Measurements from ENCODE around the gene RANGAP1. TPM values are rescaled to one million over a fixed set of nuclear protein-coding genes. Genes with fewer than 3 reads are reported as not detected.

Gene RANGAP1
- polyA plus RNA-seq, 4 donors = 27.5 to 62.3 (median 34.0) TPM

GRCh38 chr22:41248758-41249157, 37.2 kb downstream of the RANGAP1 start:
- 95 to 98% (median 97%) methylated on average over 10 of the region's 10 CpGs for WGBS, 3 donors
- no peak overlapping the region for H3K4me3 ChIP-seq (ENCODE audit: low read depth in 1 of 3, low read length in 3 of 3)
- peaks cover 15 to 82% (median 26%) of the 10 kb centered on the region in 3 donors for H3K36me3 ChIP-seq (ENCODE audit: control insufficient read depth in 3 of 3, insufficient read depth in 2 of 3, low read depth in 1 of 3, low read length in 3 of 3)
- H3K27ac ChIP-seq (ENCODE audit: low read depth in 1 of 3, low read length in 2 of 3) = no peak overlapping the region
- FAIRE-seq (no peak), DNase-seq (no peak)
- H3K27me3 ChIP-seq (ENCODE audit: control insufficient read depth in 3 of 3, insufficient read depth in 3 of 3, low read length in 3 of 3) = no peaks in the 10 kb centered on the region
- H3K4me1 ChIP-seq (ENCODE audit: control insufficient read depth in 3 of 3, insufficient read depth in 2 of 3, low read depth in 1 of 3, low read length in 2 of 3) = no peaks in the 10 kb centered on the region
- no peaks in the 10 kb centered on the region for H3K9me3 ChIP-seq (ENCODE audit: control insufficient read depth in 2 of 2, insufficient read depth in 1 of 2, low read depth in 1 of 2, low read length in 1 of 2)

- Histone ChIP-seq H3K27me3 (ENCODE audit: control insufficient read depth in 3 of 3, insufficient read depth in 3 of 3, low read length in 3 of 3) (no peaks in the 10 kb centered on the region), H3K36me3 (ENCODE audit: control insufficient read depth in 3 of 3, insufficient read depth in 2 of 3, low read depth in 1 of 3, low read length in 3 of 3) (peaks cover 15 to 77% (median 25%) of the 10 kb centered on the region in 3 donors), H3K4me3 (ENCODE audit: low read depth in 1 of 3, low read length in 3 of 3) (no peak overlapping the region), H3K4me1 (ENCODE audit: control insufficient read depth in 3 of 3, insufficient read depth in 2 of 3, low read depth in 1 of 3, low read length in 2 of 3) (no peaks in the 10 kb centered on the region), H3K27ac (ENCODE audit: low read depth in 1 of 3, low read length in 2 of 3) (no peak overlapping the region), H3K9me3 (ENCODE audit: control insufficient read depth in 2 of 2, insufficient read depth in 1 of 2, low read depth in 1 of 2, low read length in 1 of 2) (no peaks in the 10 kb centered on the region)
- DNase-seq = no peak
- no peak for FAIRE-seq
- 93 to 97% (median 96%) methylated on average over 15 of the region's 15 CpGs for WGBS, 3 donors
Measured at GRCh38 chr22:41248314-41248713, 37.7 kb downstream of the RANGAP1 start.

DNA sequence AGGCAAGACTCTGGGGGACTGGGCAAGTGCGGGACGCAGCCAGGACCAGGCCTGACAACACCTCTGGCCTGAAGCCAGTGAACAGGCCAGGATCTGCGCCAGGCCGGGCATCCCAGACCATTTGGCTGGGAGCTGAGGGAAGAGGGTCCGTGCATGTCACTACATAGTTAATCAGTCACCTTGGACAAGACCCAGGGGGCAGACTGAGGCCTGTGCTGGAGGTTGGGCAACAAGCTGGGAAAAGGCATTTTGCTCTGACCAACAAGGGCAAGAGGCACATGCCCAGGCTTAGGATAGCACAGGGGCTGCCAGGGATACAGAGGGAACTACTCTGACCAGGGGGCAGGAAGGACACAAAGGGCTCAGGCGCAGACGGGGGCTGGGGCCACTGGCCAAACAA, 38.3 kb downstream of the RANGAP1 start:
- no peak overlapping the region for H3K4me3 ChIP-seq (ENCODE audit: low read depth in 1 of 3, low read length in 3 of 3)
- FAIRE-seq (no peak), DNase-seq (no peak)
- H3K36me3 ChIP-seq (ENCODE audit: control insufficient read depth in 3 of 3, insufficient read depth in 2 of 3, low read depth in 1 of 3, low read length in 3 of 3) = peaks cover 12 to 71% (median 20%) of the 10 kb centered on the region in 3 donors
- 85 to 95% (median 95%) methylated on average over 7 of the region's 7 CpGs for WGBS, 3 donors
- H3K27ac ChIP-seq (ENCODE audit: low read depth in 1 of 3, low read length in 2 of 3) = no peak overlapping the region
- no peaks in the 10 kb centered on the region for H3K9me3 ChIP-seq (ENCODE audit: control insufficient read depth in 2 of 2, insufficient read depth in 1 of 2, low read depth in 1 of 2, low read length in 1 of 2)
- no peaks in the 10 kb centered on the region for H3K4me1 ChIP-seq (ENCODE audit: control insufficient read depth in 3 of 3, insufficient read depth in 2 of 3, low read depth in 1 of 3, low read length in 2 of 3)
- H3K27me3 ChIP-seq (ENCODE audit: control insufficient read depth in 3 of 3, insufficient read depth in 3 of 3, low read length in 3 of 3) = no peaks in the 10 kb centered on the region

- Histone ChIP-seq H3K36me3 (ENCODE audit: control insufficient read depth in 3 of 3, insufficient read depth in 2 of 3, low read depth in 1 of 3, low read length in 3 of 3) (peaks cover 8 to 60% (median 17%) of the 10 kb centered on the region in 3 donors), H3K4me3 (ENCODE audit: low read depth in 1 of 3, low read length in 3 of 3) (no peak overlapping the region), H3K4me1 (ENCODE audit: control insufficient read depth in 3 of 3, insufficient read depth in 2 of 3, low read depth in 1 of 3, low read length in 2 of 3) (no peaks in the 10 kb centered on the region), H3K27ac (ENCODE audit: low read depth in 1 of 3, low read length in 2 of 3) (no peak overlapping the region), H3K27me3 (ENCODE audit: control insufficient read depth in 3 of 3, insufficient read depth in 3 of 3, low read length in 3 of 3) (no peaks in the 10 kb centered on the region), H3K9me3 (ENCODE audit: control insufficient read depth in 2 of 2, insufficient read depth in 1 of 2, low read depth in 1 of 2, low read length in 1 of 2) (no peaks in the 10 kb centered on the region)
- WGBS, 3 donors = 85 to 88% (median 86%) methylated on average over 21 of the region's 21 CpGs
- FAIRE-seq = no peak
- DNase-seq = no peak
Measured at GRCh38 chr22:41245917-41246499, 40.0 kb downstream of the RANGAP1 start.

- Histone ChIP-seq H3K4me1 (ENCODE audit: control insufficient read depth in 3 of 3, insufficient read depth in 2 of 3, low read depth in 1 of 3, low read length in 2 of 3) (no peaks in the 10 kb centered on the region), H3K9me3 (ENCODE audit: control insufficient read depth in 2 of 2, insufficient read depth in 1 of 2, low read depth in 1 of 2, low read length in 1 of 2) (no peaks in the 10 kb centered on the region), H3K27ac (ENCODE audit: low read depth in 1 of 3, low read length in 2 of 3) (no peak overlapping the region), H3K4me3 (ENCODE audit: low read depth in 1 of 3, low read length in 3 of 3) (no peak overlapping the region), H3K27me3 (ENCODE audit: control insufficient read depth in 3 of 3, insufficient read depth in 3 of 3, low read length in 3 of 3) (no peaks in the 10 kb centered on the region), H3K36me3 (ENCODE audit: control insufficient read depth in 3 of 3, insufficient read depth in 2 of 3, low read depth in 1 of 3, low read length in 3 of 3) (peaks cover 2 to 34% (median 7%) of the 10 kb centered on the region in 3 donors)
- WGBS, 3 donors = 89 to 93% (median 92%) methylated on average over 6 of the region's 6 CpGs
- no peak for DNase-seq
- FAIRE-seq = no peak
Measured at GRCh38 chr22:41243361-41243760, 42.6 kb downstream of the RANGAP1 start.

GRCh38 chr22:41242396-41243117, 43.4 kb downstream of the RANGAP1 start:
- FAIRE-seq = no peak
- no peaks in the 10 kb centered on the region for H3K9me3 ChIP-seq (ENCODE audit: control insufficient read depth in 2 of 2, insufficient read depth in 1 of 2, low read depth in 1 of 2, low read length in 1 of 2)
- 88 to 95% (median 95%) methylated on average over 18 of the region's 18 CpGs for WGBS, 3 donors

DNA sequence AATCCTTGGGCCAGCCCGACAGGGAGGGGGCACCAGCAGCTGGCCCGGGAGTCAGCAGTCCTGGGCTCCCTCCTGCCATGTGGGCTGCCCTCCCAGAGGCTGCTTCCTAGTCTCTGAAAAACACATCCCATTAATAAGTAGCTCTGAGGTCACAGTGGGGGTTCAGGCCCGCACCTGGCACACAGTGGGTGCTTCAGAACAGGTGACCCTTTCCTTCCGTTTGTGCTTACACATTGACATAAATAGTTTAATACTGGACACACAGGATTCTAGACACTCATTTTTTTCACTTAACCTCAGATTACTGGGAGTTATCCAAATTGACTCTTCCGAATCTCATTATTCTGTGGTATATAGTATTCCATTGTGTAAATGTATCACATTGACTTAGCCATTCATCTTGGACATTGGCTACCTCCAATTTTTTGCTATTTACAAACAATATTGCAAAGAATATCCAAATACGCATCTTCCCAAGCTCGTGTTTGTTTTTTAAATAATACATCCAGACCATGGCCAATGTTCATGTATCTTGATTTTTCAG, 44.8 kb downstream of the RANGAP1 start:
- Histone ChIP-seq H3K27ac (ENCODE audit: low read depth in 1 of 3, low read length in 2 of 3) (no peak overlapping the region), H3K27me3 (ENCODE audit: control insufficient read depth in 3 of 3, insufficient read depth in 3 of 3, low read length in 3 of 3) (no peaks in the 10 kb centered on the region), H3K9me3 (ENCODE audit: control insufficient read depth in 2 of 2, insufficient read depth in 1 of 2, low read depth in 1 of 2, low read length in 1 of 2) (no peaks in the 10 kb centered on the region), H3K36me3 (ENCODE audit: control insufficient read depth in 3 of 3, insufficient read depth in 2 of 3, low read depth in 1 of 3, low read length in 3 of 3) (peaks cover 0 to 13% (median 2%) of the 10 kb centered on the region in 3 donors), H3K4me3 (ENCODE audit: low read depth in 1 of 3, low read length in 3 of 3) (no peak overlapping the region), H3K4me1 (ENCODE audit: control insufficient read depth in 3 of 3, insufficient read depth in 2 of 3, low read depth in 1 of 3, low read length in 2 of 3) (peaks cover 0 to 6% (median 2%) of the 10 kb centered on the region in 3 donors)
- 87 to 92% (median 89%) methylated on average over 7 of the region's 7 CpGs for WGBS, 3 donors
- FAIRE-seq = no peak
- DNase-seq = no peak

More at GRCh38 chr22:41242396-41243117, 43.4 kb downstream of the RANGAP1 start:
- Histone ChIP-seq H3K36me3 (ENCODE audit: control insufficient read depth in 3 of 3, insufficient read depth in 2 of 3, low read depth in 1 of 3, low read length in 3 of 3) (peaks cover under 1 to 26% (median 6%) of the 10 kb centered on the region in 3 donors), H3K27ac (ENCODE audit: low read depth in 1 of 3, low read length in 2 of 3) (no peak overlapping the region), H3K27me3 (ENCODE audit: control insufficient read depth in 3 of 3, insufficient read depth in 3 of 3, low read length in 3 of 3) (no peaks in the 10 kb centered on the region), H3K4me3 (ENCODE audit: low read depth in 1 of 3, low read length in 3 of 3) (no peak overlapping the region), H3K4me1 (ENCODE audit: control insufficient read depth in 3 of 3, insufficient read depth in 2 of 3, low read depth in 1 of 3, low read length in 2 of 3) (no peaks in the 10 kb centered on the region)
- no peak for DNase-seq

DNA sequence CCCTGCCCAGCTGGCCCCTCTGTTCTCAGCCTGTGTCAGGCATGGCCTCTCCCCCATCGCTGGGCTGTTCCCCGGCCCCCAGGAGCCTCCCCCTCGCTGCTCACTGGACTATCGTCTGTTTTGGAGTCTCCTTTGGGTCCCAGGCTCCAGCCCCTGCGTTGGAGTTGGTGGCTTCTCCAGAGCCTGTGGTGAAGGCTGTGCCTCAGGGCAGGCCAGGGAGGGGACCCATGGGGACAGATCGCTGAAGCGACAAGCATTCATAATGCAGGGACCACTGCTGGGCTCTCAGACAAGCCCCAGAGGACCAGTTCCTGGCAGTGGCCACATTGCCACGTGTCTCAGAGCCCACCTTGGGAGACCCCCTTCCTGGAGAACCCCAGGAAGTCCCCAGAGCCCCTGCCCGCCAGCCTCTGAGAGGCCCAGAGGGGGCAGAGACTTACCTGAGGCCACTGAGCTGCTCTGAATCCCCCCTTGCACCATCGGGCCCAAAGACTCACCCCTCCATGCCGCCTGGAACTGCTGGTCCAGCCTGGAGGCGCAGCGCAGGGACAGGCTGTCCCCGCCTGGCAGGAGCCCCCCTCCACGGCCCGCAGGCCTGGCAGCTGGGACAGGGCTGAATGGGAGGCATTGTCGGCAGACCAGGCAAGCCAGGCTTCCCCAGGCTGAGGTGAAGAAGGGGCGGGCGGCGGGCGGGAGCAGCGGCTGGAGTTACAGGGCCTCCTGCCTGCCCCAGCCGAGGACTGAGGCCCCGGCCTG, 45.4 kb downstream of the RANGAP1 start, which contains the start of gene CHADL:
Gene CHADL, minus strand, starts transcription at position 555 of the 756 bp plus-strand sequence. Its CDS starts 50 bp downstream, at position 505.
- DNase-seq = no peak
- Histone ChIP-seq H3K4me3 (ENCODE audit: low read depth in 1 of 3, low read length in 3 of 3) (no peak within 1 kb of the TSS), H3K27me3 (ENCODE audit: control insufficient read depth in 3 of 3, insufficient read depth in 3 of 3, low read length in 3 of 3) (no peaks in the 10 kb centered on the region), H3K9me3 (ENCODE audit: control insufficient read depth in 2 of 2, insufficient read depth in 1 of 2, low read depth in 1 of 2, low read length in 1 of 2) (no peaks in the 10 kb centered on the region), H3K27ac (ENCODE audit: low read depth in 1 of 3, low read length in 2 of 3) (no peak within 1 kb of the TSS), H3K36me3 (ENCODE audit: control insufficient read depth in 3 of 3, insufficient read depth in 2 of 3, low read depth in 1 of 3, low read length in 3 of 3) (peaks cover 0 to 7% (median 0%) of the 10 kb centered on the region in 3 donors), H3K4me1 (ENCODE audit: control insufficient read depth in 3 of 3, insufficient read depth in 2 of 3, low read depth in 1 of 3, low read length in 2 of 3) (peaks cover 0 to 6% (median 2%) of the 10 kb centered on the region in 3 donors)
- no peak for FAIRE-seq
- WGBS, 3 donors = 62 to 66% (median 63%) methylated on average over 22 to 24 of the region's 24 CpGs

All from small intestine (tissue), 7 donors.